GM23248 (cell line): ENCODE measurements around the gene ZNF76. TPM values are rescaled to one million over a fixed set of nuclear protein-coding genes. Genes with fewer than 3 reads are reported as not detected.

Experiments used
- DNase-seq: peaks from one replicate; pipeline ENCODE4 v3.0.0-alpha.2; 2015
- H2AFZ ChIP-seq: fragments of 200-600 bp; sonication (generic); 2 replicates; pipeline ENCODE4 v1.6.1; 2016; ENCODE audit warnings: antibody characterized with exemption
- H3F3A ChIP-seq: fragments of 200-600 bp; sonication (generic); 2 replicates; pipeline ENCODE4 v1.6.1; 2016; ENCODE audit warnings: mild to moderate bottlenecking, antibody characterized with exemption, mixed run types; ENCODE audit not compliant: insufficient read depth
- H3K27ac ChIP-seq: fragments of 200-600 bp; sonication (generic); 2 replicates; pipeline ENCODE4 v1.5.1; 2016; ENCODE audit warnings: mild to moderate bottlenecking
- H3K27me3 ChIP-seq: fragments of 200-600 bp; sonication (generic); replicated peaks from 2 replicates; pipeline ENCODE4 v1.6.1; 2016; ENCODE audit warnings: mild to moderate bottlenecking; ENCODE audit not compliant: insufficient read depth
- H3K36me3 ChIP-seq: fragments of 200-600 bp; sonication (generic); 2 replicates; pipeline ENCODE4 v1.6.1; 2016; ENCODE audit warnings: low read depth, mild to moderate bottlenecking
- H3K4me1 ChIP-seq: fragments of 200-600 bp; sonication (generic); 2 replicates; pipeline ENCODE4 v1.6.1; 2016; ENCODE audit warnings: mild to moderate bottlenecking; ENCODE audit not compliant: insufficient read depth
- H3K4me2 ChIP-seq: fragments of 200-600 bp; sonication (generic); one replicate; pipeline ENCODE4 v1.6.1; 2016; ENCODE audit warnings: mild to moderate bottlenecking; ENCODE audit not compliant: unreplicated experiment
- H3K4me3 ChIP-seq: fragments of 200-600 bp; sonication (generic); 2 replicates; pipeline ENCODE4 v1.5.1; 2016; ENCODE audit warnings: mild to moderate bottlenecking
- H3K79me2 ChIP-seq: fragments of 200-600 bp; sonication (generic); 2 replicates; pipeline ENCODE4 v1.6.1; 2016; ENCODE audit warnings: mild to moderate bottlenecking; ENCODE audit not compliant: insufficient read depth
- H3K9ac ChIP-seq: fragments of 200-600 bp; sonication (generic); 2 replicates; pipeline ENCODE4 v1.6.1; 2016; ENCODE audit warnings: mild to moderate bottlenecking
- H3K9me2 ChIP-seq: fragments of 200-600 bp; sonication (generic); 2 replicates; pipeline ENCODE4 v1.6.1; 2016; ENCODE audit warnings: mixed run types, mild to moderate bottlenecking, moderate library complexity; ENCODE audit not compliant: insufficient read depth
- H3K9me3 ChIP-seq: fragments of 200-600 bp; sonication (generic); one replicate; pipeline ENCODE4 v1.6.1; 2017; ENCODE audit warnings: low read depth
- H4K20me1 ChIP-seq: fragments of 200-600 bp; sonication (generic); 2 replicates; pipeline ENCODE4 v1.6.0; 2016; ENCODE audit not compliant: insufficient read depth
- EZH2 ChIP-seq: fragments of 200-600 bp; sonication (generic); IDR thresholded peaks from 2 replicates; pipeline ENCODE4 v1.6.1; 2018; ENCODE audit warnings: antibody characterized with exemption, mild to moderate bottlenecking; ENCODE audit not compliant: insufficient read depth, poor library complexity, severe bottlenecking
- EZH2phosphoT487 ChIP-seq: fragments of 200-600 bp; sonication (generic); IDR thresholded peaks from 2 replicates; pipeline ENCODE4 v1.6.1; 2018; ENCODE audit warnings: antibody characterized with exemption, moderate library complexity, mild to moderate bottlenecking, low read depth; ENCODE audit not compliant: insufficient read depth
- WGBS, 2 experiments: methylation state at CpG; one replicate each; pipeline ENCODE4 v1.1.6; 2015 to 2017; ENCODE audit warnings: low lambda C conversion rate in 2 of 2, low coverage in 1 of 2; ENCODE audit errors: missing lambda C conversion rate in 2 of 2; 5-methylcytosine and 5-hydroxymethylcytosine counted together
- in situ Hi-C: fragments of 300-500 bp; cut with MboI; formaldehyde crosslinking; loops from 2 replicates; pipeline ENCODE4 v1.15.0; 2020
- polyA plus RNA-seq: library from polyadenylated mRNA; unstranded; fragments of >200 nt; fragmentation: Nextera tagmentation; extraction: Ambion mirVana; gene quantifications from 2 replicates; pipeline ENCODE4 v1.2.1, GENCODE V29; 2016
- total RNA-seq: library from RNA; depleted of rRNA; stranded (reverse); fragments of >200 nt; shearing (Covaris generic); gene quantifications from 2 replicates; pipeline ENCODE4 v1.2.3, GENCODE V29; 2014; rRNA removed

ZNF76 gene
- total RNA-seq (14.3 and 19.6 TPM in 2 replicates), polyA plus RNA-seq (15.9 and 16.4 TPM in 2 replicates)

GRCh38 chr6:35259194-35259947 is at the start of gene ZNF76:
TSS of gene ZNF76 (plus strand) at chr6:35259735. CDS start at chr6:35281152, 21,417 bp downstream.
- no peaks in the 10 kb centered on the region for H3K36me3 ChIP-seq
- DNase-seq: peak; percentile 99
- TF ChIP-seq EZH2: no peak
- no peak for TF ChIP-seq EZH2phosphoT487
- H3K4me1 ChIP-seq: peaks cover 24% of the 10 kb centered on the region
- H4K20me1 ChIP-seq: no peaks in the 10 kb centered on the region
- H3K27ac ChIP-seq: peak within 1 kb of the TSS; percentile 89
- in situ Hi-C loops: no loop called here
- H3K4me3 ChIP-seq: peak within 1 kb of the TSS; percentile 89
- H3K27me3 ChIP-seq: no peaks in the 10 kb centered on the region
- peaks cover 23% of the 10 kb centered on the region; the same call in 1 of the 2 replicates for H3F3A ChIP-seq
- no peaks in the 10 kb centered on the region for H3K9me2 ChIP-seq
- H3K9ac ChIP-seq: peak within 1 kb of the TSS; percentile 95
- no peaks in the 10 kb centered on the region for H3K9me3 ChIP-seq
- peak within 1 kb of the TSS; percentile 97 for H3K4me2 ChIP-seq
- 0 to 1% methylated on average over 69 to 70 of the region's 82 CpGs for WGBS, 2 experiments
- H2AFZ ChIP-seq: peak within 1 kb of the TSS; percentile 89
- peaks cover 61% of the 10 kb centered on the region for H3K79me2 ChIP-seq

DNA sequence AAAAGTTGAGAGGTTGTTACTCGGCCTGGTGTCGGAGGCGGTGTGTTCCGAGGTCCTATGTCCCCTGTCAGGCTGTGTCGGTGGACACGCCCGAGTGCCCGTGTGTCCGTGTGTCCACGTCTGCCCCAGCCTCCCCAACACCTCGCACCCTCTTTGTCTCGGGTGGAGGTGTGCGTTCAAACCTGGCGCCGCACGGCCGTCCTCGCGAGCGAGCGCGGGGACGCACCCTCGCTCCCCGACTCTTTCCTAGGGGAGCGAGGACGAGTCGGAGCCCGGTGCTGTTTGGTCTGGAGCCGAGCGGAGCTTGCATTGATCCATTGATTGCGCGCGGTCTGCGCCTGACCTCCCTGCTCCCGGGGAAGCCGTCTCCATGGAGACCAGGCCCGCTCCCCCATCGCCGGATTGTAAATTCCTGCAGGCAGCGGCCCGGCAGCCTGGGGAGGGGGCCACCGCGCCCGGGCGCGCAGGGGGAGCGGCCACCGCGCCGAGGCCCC is 46.2 kb upstream of the ZNF76 start:
- H3K4me2 ChIP-seq: peak overlapping the region; percentile 85
- H4K20me1 ChIP-seq: no peaks in the 10 kb centered on the region
- in situ Hi-C loops: no loop called here
- H3F3A ChIP-seq: peaks cover 16% of the 10 kb centered on the region
- H3K4me3 ChIP-seq: peak overlapping the region; percentile 84
- no peaks in the 10 kb centered on the region for H3K27me3 ChIP-seq
- no peaks in the 10 kb centered on the region for H3K9me3 ChIP-seq
- no peaks in the 10 kb centered on the region for H3K36me3 ChIP-seq
- peak overlapping the region; percentile 65 for H3K9ac ChIP-seq
- H3K4me1 ChIP-seq: peaks cover 25% of the 10 kb centered on the region
- TF ChIP-seq EZH2phosphoT487: no peak
- TF ChIP-seq EZH2: no peak
- H3K9me2 ChIP-seq: no peaks in the 10 kb centered on the region
- H2AFZ ChIP-seq: peak overlapping the region; percentile 82
- 10 to 21% methylated on average over 37 to 50 of the region's 51 CpGs for WGBS, 2 experiments
- DNase-seq: peak; percentile 23
- no peak overlapping the region for H3K27ac ChIP-seq
- H3K79me2 ChIP-seq: peaks cover 38% of the 10 kb centered on the region

- 1 to 2% methylated on average over 54 to 84 of the region's 89 CpGs for WGBS, 2 experiments
- peak; percentile 71 for DNase-seq
- no peak within 1 kb of the TSS for H3K27ac ChIP-seq
- H3K9me2 ChIP-seq: no peaks in the 10 kb centered on the region
- H3K36me3 ChIP-seq: no peaks in the 10 kb centered on the region
- H3K27me3 ChIP-seq: no peaks in the 10 kb centered on the region
- peaks cover 28% of the 10 kb centered on the region for H3K4me1 ChIP-seq
- H3K9me3 ChIP-seq: no peaks in the 10 kb centered on the region
- H2AFZ ChIP-seq: peak within 1 kb of the TSS; percentile 82
- peaks cover 46% of the 10 kb centered on the region for H3K79me2 ChIP-seq
- peaks cover 21% of the 10 kb centered on the region for H3F3A ChIP-seq
- peak within 1 kb of the TSS; percentile 85 for H3K4me2 ChIP-seq
- peak within 1 kb of the TSS; percentile 65 for H3K9ac ChIP-seq
- no peak for TF ChIP-seq EZH2phosphoT487
- no peak for TF ChIP-seq EZH2
- in situ Hi-C loops: no loop called here
- H3K4me3 ChIP-seq: peak within 1 kb of the TSS; percentile 84
- no peaks in the 10 kb centered on the region for H4K20me1 ChIP-seq
These were observed 45.4 kb upstream of the ZNF76 start, which contains the start of gene SCUBE3 for GRCh38 chr6:35213824-35214756. TSS of gene SCUBE3 (plus strand) at chr6:35213956. CDS start at chr6:35214419, 463 bp downstream.

- WGBS, 2 experiments: 44 to 48% methylated on average over 18 of the region's 18 CpGs
- peak overlapping the region; percentile 65 for H3K9ac ChIP-seq
- TF ChIP-seq EZH2phosphoT487 (no peak), EZH2 (no peak)
- H3K27ac ChIP-seq: no peak overlapping the region
- peaks cover 33% of the 10 kb centered on the region for H3K4me1 ChIP-seq
- H4K20me1 ChIP-seq: no peaks in the 10 kb centered on the region
- peak overlapping the region; percentile 82; the same call in 1 of the 2 replicates for H2AFZ ChIP-seq
- H3K4me2 ChIP-seq: peak overlapping the region; percentile 85
- peak overlapping the region; percentile 84 for H3K4me3 ChIP-seq
- H3K27me3 ChIP-seq: no peaks in the 10 kb centered on the region
- no peaks in the 10 kb centered on the region for H3K36me3 ChIP-seq
- in situ Hi-C loops: no loop called here
- peak; percentile 46 for DNase-seq
- no peaks in the 10 kb centered on the region for H3K9me3 ChIP-seq
- no peaks in the 10 kb centered on the region for H3K9me2 ChIP-seq
- peaks cover 55% of the 10 kb centered on the region for H3K79me2 ChIP-seq
- peaks cover 22% of the 10 kb centered on the region for H3F3A ChIP-seq
These were observed 44.5 kb upstream of the ZNF76 start for GRCh38 chr6:35214869-35215664.
